GM21360 (cell line): Measurements from ENCODE around the gene RUNX3.

Experiments
- ATAC-seq: cut with Tn5 transposase; IDR thresholded peaks from one replicate; pipeline ENCODE4 v1.9.1; 2021; ENCODE audit warnings: mild to moderate bottlenecking, moderate library complexity; ENCODE audit not compliant: unreplicated experiment

RUNX3 gene

GRCh38 chr1:24963943-24964693 lies 34.0 kb upstream of the RUNX3 start:
- no peak for ATAC-seq

- no peak for ATAC-seq
Measured at GRCh38 chr1:24963099-24963872, 33.2 kb upstream of the RUNX3 start.

GRCh38 chr1:24961961-24962861 lies 32.1 kb upstream of the RUNX3 start:
- ATAC-seq: no peak

GRCh38 chr1:24961334-24961733 lies 31.3 kb upstream of the RUNX3 start:
- ATAC-seq: no peak

GRCh38 chr1:24960071-24960801 lies 30.2 kb upstream of the RUNX3 start:
- ATAC-seq: no peak

- ATAC-seq: no peak
Measured at GRCh38 chr1:24959623-24959975, 29.5 kb upstream of the RUNX3 start.

- ATAC-seq: no peak
Measured at GRCh38 chr1:24958766-24959622, 28.9 kb upstream of the RUNX3 start.

- no peak for ATAC-seq
Measured at GRCh38 chr1:24957808-24958752, 28.0 kb upstream of the RUNX3 start.

GRCh38 chr1:24957016-24957807 lies 27.1 kb upstream of the RUNX3 start:
- no peak for ATAC-seq

- ATAC-seq: no peak
Measured at GRCh38 chr1:24955779-24956365, 25.8 kb upstream of the RUNX3 start.

GRCh38 chr1:24955161-24955560 lies 25.1 kb upstream of the RUNX3 start:
- ATAC-seq: no peak

GRCh38 chr1:24954631-24955030 lies 24.6 kb upstream of the RUNX3 start:
- ATAC-seq: no peak

- ATAC-seq: no peak
Measured at GRCh38 chr1:24954022-24954421, 23.9 kb upstream of the RUNX3 start.

- no peak for ATAC-seq
Measured at GRCh38 chr1:24952413-24952841, 22.4 kb upstream of the RUNX3 start.

- ATAC-seq: no peak
Measured at GRCh38 chr1:24951810-24952412, 21.8 kb upstream of the RUNX3 start.

- no peak for ATAC-seq
Measured at GRCh38 chr1:24951337-24951736, 21.3 kb upstream of the RUNX3 start.

- ATAC-seq: no peak
Measured at GRCh38 chr1:24949331-24949881, 19.3 kb upstream of the RUNX3 start.
